Epidermal melanocyte (primary cell): ENCODE measurements around the gene SCAF4.
"Not testable (repeated sequence)": the region's sequence is repeated elsewhere in the genome, so short reads cannot be mapped to it uniquely, and the experiment has no call there.

Source experiments
- DNase-seq: peaks from one replicate; pipeline ENCODE4 v3.0.0; 2011; ENCODE audit warnings: low spot score; ENCODE audit not compliant: insufficient read length

SCAF4 gene

GRCh38 chr21:31737586-31738397 lies 5.9 kb upstream of the SCAF4 start:
- DNase-seq: not testable (repeated sequence)

- no peak for DNase-seq
Measured at GRCh38 chr21:31735511-31735992, 3.6 kb upstream of the SCAF4 start.

GRCh38 chr21:31733551-31734149 lies 1.7 kb upstream of the SCAF4 start:
- no peak for DNase-seq

- no peak for DNase-seq
Measured at GRCh38 chr21:31732597-31733550, 956 bp upstream of the SCAF4 start.

- DNase-seq: no peak
Measured at GRCh38 chr21:31731056-31731856, 662 bp downstream of the SCAF4 start.

- no peak for DNase-seq
Measured at GRCh38 chr21:31730712-31731055, 1.2 kb downstream of the SCAF4 start.

- DNase-seq: no peak
Measured at GRCh38 chr21:31729622-31730343, 2.1 kb downstream of the SCAF4 start.

GRCh38 chr21:31728952-31729351 lies 3.0 kb downstream of the SCAF4 start:
- no peak for DNase-seq

- DNase-seq: no peak
Measured at GRCh38 chr21:31728191-31728590, 3.7 kb downstream of the SCAF4 start.

- DNase-seq: no peak
Measured at GRCh38 chr21:31727181-31727580, 4.7 kb downstream of the SCAF4 start.

GRCh38 chr21:31726407-31726806 lies 5.5 kb downstream of the SCAF4 start:
- no peak for DNase-seq

- DNase-seq: no peak
Measured at GRCh38 chr21:31725202-31725839, 6.6 kb downstream of the SCAF4 start.

GRCh38 chr21:31724552-31724951 lies 7.4 kb downstream of the SCAF4 start:
- DNase-seq: no peak

- DNase-seq: no peak
Measured at GRCh38 chr21:31721381-31721780, 10.5 kb downstream of the SCAF4 start.

GRCh38 chr21:31720739-31721138 lies 11.2 kb downstream of the SCAF4 start:
- DNase-seq: no peak

- DNase-seq: no peak
Measured at GRCh38 chr21:31720330-31720729, 11.6 kb downstream of the SCAF4 start.

- DNase-seq: no peak
Measured at GRCh38 chr21:31716106-31716505, 15.8 kb downstream of the SCAF4 start.

- no peak for DNase-seq
Measured at GRCh38 chr21:31714741-31715365, 17.1 kb downstream of the SCAF4 start.

- DNase-seq: no peak
Measured at GRCh38 chr21:31713973-31714740, 17.8 kb downstream of the SCAF4 start.
